GM19438 (cell line): ENCODE measurements around the gene KLHL12.
"Not testable (repeated sequence)": the region's sequence is repeated elsewhere in the genome, so short reads cannot be mapped to it uniquely, and the experiment has no call there.

Experiments used
- ATAC-seq: cut with Tn5 transposase; IDR thresholded peaks from one replicate; pipeline ENCODE4 v1.9.1; 2021; ENCODE audit warnings: low read depth; ENCODE audit not compliant: unreplicated experiment

The KLHL12 gene

GRCh38 chr1:202952099-202952498 lies 25.1 kb upstream of the KLHL12 start:
- no peak for ATAC-seq

GRCh38 chr1:202951437-202951836 lies 24.4 kb upstream of the KLHL12 start:
- no peak for ATAC-seq

- ATAC-seq: no peak
These were observed 18.4 kb upstream of the KLHL12 start for GRCh38 chr1:202945483-202945882.

- ATAC-seq: no peak
These were observed 17.4 kb upstream of the KLHL12 start for GRCh38 chr1:202944438-202944921.

- ATAC-seq: no peak
These were observed 15.4 kb upstream of the KLHL12 start for GRCh38 chr1:202942426-202942825.

GRCh38 chr1:202941372-202941771 lies 14.3 kb upstream of the KLHL12 start:
- ATAC-seq: no peak

- no peak for ATAC-seq
These were observed 13.5 kb upstream of the KLHL12 start for GRCh38 chr1:202940561-202940960.

DNA sequence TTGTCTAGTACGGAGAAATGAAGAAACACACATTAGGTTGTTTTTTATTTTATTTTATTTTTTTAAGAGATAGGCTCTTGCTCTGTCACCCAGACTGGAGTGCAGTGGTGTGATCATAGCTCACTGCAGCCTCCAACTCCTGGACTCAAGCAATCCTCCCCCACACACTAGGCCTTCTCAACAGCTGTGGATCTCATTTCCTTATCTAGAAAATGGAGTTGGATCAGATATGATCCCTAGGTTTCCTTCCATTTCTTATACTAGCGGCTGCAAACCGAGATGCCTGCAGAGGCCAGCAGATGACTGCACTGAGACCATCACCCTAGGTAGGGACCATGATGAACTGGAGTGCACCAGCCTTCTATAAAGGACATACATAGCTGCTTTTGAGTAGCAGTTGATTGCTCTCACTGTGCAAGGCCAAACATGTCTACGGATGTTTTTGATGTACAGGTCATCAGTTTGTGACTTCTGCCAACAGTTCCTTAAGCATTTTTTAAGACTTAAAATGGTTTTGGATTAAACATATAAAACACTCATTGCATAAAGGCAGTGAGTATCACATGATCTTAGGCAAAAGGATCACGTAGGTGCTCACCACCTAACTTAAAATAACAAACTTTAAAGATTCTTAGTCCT lies 11.4 kb upstream of the KLHL12 start:
- no peak for ATAC-seq

- ATAC-seq: not testable (repeated sequence)
These were observed 9.4 kb upstream of the KLHL12 start for GRCh38 chr1:202936409-202936808.

DNA sequence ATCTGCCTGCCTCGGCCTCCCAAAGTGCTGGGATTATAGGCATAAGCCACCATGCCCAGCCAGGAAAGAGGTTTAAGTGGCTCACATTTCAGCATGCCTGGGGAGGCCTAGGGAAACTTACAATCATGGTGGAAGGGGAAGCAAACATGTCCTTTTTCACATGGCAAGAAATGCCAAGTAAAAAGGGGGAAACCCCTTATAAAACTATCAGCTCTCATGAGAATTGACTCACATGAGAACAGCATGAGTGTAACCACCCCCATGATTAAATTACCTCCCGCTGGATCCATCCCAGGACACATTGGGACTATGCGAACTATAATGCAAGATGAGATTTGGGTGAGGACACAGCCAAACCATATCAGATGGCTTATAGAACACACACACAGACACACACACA lies 8.8 kb upstream of the KLHL12 start:
- no peak for ATAC-seq

DNA sequence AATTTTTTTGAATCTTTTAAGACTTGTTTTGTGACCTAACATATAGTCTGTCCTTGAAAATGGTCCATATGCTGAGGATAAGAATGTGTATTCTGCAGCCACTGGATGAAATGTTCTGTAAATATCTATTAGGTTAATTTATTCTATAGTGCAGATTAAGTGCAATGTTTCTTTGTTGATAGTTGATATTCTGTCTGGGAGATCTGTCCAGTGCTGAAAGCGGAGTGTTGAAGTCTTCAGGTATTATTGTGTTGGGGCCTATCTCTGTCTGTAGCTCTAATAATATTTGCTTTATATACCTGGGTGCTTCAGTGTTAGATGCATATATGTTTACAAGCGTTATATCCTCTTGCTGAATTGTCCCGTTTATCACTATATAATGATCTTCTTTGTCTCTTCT lies 7.7 kb upstream of the KLHL12 start:
- no peak for ATAC-seq

DNA sequence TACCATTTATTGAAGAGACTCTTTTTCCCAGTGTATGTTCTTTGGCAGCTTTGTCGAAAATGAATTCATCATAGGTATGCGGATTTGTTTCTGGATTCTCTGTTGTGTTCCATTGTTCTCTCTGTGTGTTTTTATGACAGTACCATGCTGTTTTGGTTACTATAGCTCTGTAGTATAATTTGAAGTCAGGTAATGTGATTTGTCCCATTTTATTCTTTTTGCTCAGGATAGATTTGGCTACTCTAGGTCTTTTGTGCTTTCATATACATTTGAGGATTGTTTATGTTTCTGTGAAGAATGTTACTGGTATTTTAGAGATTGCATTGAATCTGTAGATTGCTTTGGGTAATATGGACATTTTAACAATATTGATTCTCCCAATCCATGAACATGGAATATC lies 5.4 kb upstream of the KLHL12 start:
- ATAC-seq: no peak

GRCh38 chr1:202923533-202923932 lies 3.5 kb downstream of the KLHL12 start:
- ATAC-seq: no peak

DNA sequence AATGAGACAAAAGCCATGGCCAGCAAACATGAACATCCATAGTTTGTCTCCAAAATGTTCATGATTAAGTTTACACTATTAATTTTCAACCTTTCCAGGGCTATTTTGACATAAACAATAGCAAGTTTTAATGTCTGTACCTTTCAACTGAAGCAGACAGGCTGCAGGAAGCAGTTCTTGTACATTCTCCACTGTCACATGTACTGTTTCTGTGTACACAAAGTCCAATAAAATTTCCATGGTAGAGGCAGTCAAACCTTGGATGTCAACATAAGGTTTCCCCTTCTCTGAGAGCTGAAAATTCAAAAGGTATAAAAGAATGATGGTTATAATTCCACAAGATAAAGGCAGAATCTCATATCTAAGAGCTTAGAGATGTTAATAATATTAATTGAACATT lies 7.4 kb downstream of the KLHL12 start:
- ATAC-seq: no peak

GRCh38 chr1:202915146-202915545 lies 11.9 kb downstream of the KLHL12 start:
- ATAC-seq: no peak

- not testable (repeated sequence) for ATAC-seq
These were observed 14.6 kb downstream of the KLHL12 start for GRCh38 chr1:202912476-202912875.

DNA sequence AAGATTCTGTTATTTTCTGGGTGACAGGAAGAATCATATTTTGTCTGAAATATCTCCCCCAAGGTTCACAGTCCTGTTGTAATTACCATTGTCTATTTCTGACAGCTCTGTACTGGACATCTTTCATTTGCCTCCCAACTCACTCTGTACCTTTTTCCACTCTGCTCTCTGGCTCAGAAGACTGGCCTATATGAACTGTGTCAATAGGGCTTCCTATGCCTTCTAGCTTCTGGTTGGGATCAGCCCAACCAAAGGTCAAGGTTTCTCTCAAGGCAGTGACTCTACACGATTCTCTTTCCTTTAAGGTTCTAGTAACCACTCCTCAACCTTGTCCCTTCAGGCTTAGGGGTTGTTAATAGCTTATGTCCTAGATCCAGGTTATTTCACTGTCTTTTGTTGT lies 17.5 kb downstream of the KLHL12 start:
- no peak for ATAC-seq

DNA sequence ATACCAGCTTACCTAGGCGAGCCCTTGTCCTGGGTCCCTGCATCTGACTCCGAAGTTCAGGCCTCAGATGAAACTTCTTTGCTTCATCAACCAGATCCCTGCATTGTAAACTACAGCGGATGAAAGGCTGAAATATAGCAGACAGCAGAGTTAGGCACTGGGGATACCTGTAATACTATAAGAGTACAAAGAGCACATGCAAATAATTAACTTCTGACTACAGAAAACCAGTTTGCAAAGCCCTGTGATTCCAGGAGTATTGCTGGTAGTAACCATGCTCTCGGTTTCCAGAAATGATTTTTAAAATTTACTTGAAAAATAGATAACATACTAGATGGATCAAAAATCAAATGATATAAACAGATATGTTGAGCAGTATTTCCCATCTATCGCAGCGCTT lies 18.0 kb downstream of the KLHL12 start:
- ATAC-seq: no peak

DNA sequence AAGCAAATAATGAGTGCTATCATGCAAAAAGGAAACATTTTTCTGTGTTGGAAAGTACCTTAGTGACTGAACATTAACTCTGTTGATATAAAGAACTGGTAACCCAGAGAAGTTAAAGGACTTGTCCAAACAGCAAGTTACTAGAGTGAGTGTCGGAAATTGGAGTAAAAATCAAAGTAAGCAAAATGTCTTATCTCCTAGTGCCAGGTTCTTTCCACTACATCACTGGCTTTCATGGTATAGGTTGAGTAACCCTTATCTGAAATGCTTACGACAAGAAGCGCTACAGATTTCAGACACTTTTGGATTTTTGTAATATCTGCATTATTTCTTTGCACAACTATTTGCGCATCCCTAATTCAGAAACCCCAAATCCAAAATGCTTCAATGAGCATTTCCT lies 21.7 kb downstream of the KLHL12 start:
- ATAC-seq: no peak

- ATAC-seq: not testable (repeated sequence)
These were observed 23.2 kb downstream of the KLHL12 start for GRCh38 chr1:202903808-202904207.

DNA sequence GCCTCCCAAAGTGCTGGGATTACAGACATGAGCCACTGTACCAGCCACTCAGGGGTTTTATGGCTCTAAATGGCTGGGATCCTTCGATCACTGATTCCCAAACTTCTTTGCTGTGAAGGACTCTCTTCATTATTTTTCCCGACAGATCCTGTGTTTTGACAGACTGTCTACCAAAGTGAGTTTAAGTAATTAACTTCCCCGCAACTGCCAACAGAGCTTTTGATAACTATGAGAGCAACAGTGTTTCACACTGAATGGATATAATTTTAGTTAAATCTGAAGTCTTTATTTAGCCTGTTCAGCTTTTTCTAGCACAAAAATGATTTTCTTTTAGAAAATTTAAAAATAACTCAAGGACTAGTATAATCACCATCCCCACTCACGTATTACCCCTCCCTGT lies 25.5 kb downstream of the KLHL12 start:
- no peak for ATAC-seq

DNA sequence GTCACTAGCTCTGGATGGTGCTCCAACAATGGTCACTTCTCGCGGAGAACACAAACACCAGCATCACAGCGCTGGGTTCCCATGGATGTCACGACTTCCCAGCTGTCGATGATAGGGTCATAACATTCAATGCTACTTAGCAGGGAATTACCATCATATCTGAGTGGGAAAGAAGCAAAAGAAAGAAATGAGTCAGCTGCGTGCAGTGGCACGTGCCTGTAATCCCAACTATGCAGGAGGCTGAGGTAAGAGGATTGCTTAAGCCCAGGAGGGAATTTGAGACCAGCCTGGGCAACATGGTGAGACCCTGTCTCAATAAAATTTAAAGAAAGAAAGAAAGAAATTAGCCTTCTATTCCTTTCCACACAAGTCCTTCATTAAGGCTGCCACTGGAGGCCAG lies 34.5 kb downstream of the KLHL12 start:
- ATAC-seq: no peak

DNA sequence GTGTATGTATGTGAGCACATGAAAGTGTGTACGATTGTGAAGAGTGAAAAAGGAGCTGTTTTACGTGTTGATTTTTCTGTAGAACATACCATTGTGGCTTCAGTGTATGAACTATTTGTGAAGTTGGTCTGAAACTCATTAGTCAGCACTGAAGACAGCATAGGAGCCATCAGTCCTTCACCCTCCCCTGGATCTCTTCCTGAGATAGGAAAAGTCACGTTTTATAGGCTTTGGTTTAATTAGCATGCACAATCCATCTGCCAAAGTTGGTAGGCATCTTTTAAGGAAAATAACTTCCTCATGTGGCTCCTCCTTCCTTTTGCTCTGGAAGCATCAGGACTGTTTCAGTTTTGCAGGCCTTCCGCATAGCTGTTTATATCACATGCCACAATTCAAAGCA lies 36.6 kb downstream of the KLHL12 start:
- ATAC-seq: no peak
